HCT116 (cell line): ENCODE data around the gene YBX3. TPM values are rescaled to one million over a fixed set of nuclear protein-coding genes. Genes with fewer than 3 reads are reported as not detected.

Experiments
- ATAC-seq: fragments of 200-7000 bp; cut with Tn5 transposase; 2 replicates; pipeline ENCODE4 v1.9.1; 2020; ENCODE audit warnings: mild to moderate bottlenecking, moderate library complexity
- BruUV-seq: library from RNA; stranded (reverse); fragments of 400-500 nt; replicated peaks from 2 replicates; lab custom pipeline; 2021; lab: Mats Ljungman, UMichigan
- CTCF ChIA-PET: fragments of 300-600 bp; sonication (Branson Sonifier 250); formaldehyde crosslinking; loops from one replicate; lab custom pipeline; 2021; ENCODE audit warnings: antibody characterized with exemption; lab: Charles Lee
- POLR2A ChIA-PET: fragments of 300-600, 350-600 bp; sonication (Branson Sonifier 250); formaldehyde crosslinking; loops from one replicate; lab custom pipeline; 2021; ENCODE audit warnings: antibody characterized with exemption; lab: Charles Lee
- RAD21 ChIA-PET, 2 experiments: fragments of 300-600 bp; sonication (Branson Sonifier 250); formaldehyde crosslinking; loops; one replicate each; lab custom pipeline; 2023; ENCODE audit warnings: low total read pairs in 2 of 2; ENCODE audit not compliant: uncharacterized antibody in 2 of 2, unreplicated experiment in 2 of 2, low non-redundant PET in 1 of 2; lab: Charles Lee
- DNase-seq: peaks from one replicate; pipeline ENCODE4 v3.0.0-alpha.2; 2010; ENCODE audit warnings: low read depth, low spot score
- H2AFZ ChIP-seq: fragments of 200-600 bp; shearing (Covaris generic), sonication (generic); 2 replicates; pipeline ENCODE4 v1.6.1; 2017; ENCODE audit warnings: low read depth, mixed run types, mixed read lengths, antibody characterized with exemption, low read length; ENCODE audit not compliant: poor library complexity, severe bottlenecking
- H3K27ac ChIP-seq: 2 replicates; pipeline ENCODE4 v1.5.1; 2012; ENCODE audit warnings: low read depth, low read length
- H3K27me3 ChIP-seq: fragments of 200-600 bp; sonication (generic); 2 replicates; pipeline ENCODE4 v1.6.1; 2016; ENCODE audit warnings: mixed run types, low read length, mixed read lengths; ENCODE audit not compliant: insufficient read depth
- H3K36me3 ChIP-seq, 2 experiments: fragments of 200-500 bp in 1 of 2; fragments of 200-600 bp in 1 of 2; sonication (Bioruptor generic) in 1 of 2; sonication (generic) in 1 of 2; 2 replicates each; pipeline versions ENCODE4 v1.5.1 to v1.6.1; 2014 to 2016; ENCODE audit warnings: low read length in 2 of 2, inconsistent platforms in 1 of 2, mixed read lengths in 1 of 2, mixed run types in 1 of 2; ENCODE audit not compliant: insufficient read depth in 2 of 2, control insufficient read depth in 1 of 2
- H3K4me1 ChIP-seq, 2 experiments: fragments of 200-600 bp in 1 of 2; sonication (generic) in 1 of 2; 2 replicates each; pipeline versions ENCODE4 v1.5.1 to v1.6.1; 2012 to 2017; ENCODE audit warnings: low read length in 2 of 2, inconsistent platforms in 1 of 2, mild to moderate bottlenecking in 1 of 2, mixed read lengths in 1 of 2, mixed run types in 1 of 2, moderate library complexity in 1 of 2; ENCODE audit not compliant: insufficient read depth in 2 of 2, control insufficient read depth in 1 of 2
- H3K4me2 ChIP-seq: fragments of 200-600 bp; sonication (generic); 2 replicates; pipeline ENCODE4 v1.6.1; 2017; ENCODE audit warnings: mixed run types, low read length, mixed read lengths
- H3K4me3 ChIP-seq, 2 experiments: fragments of 200-600 bp in 1 of 2; sonication (generic) in 1 of 2; replicated peaks in 1 of 2; 2 replicates each; pipeline ENCODE4 v1.5.1; 2011 to 2016; ENCODE audit warnings: low read length in 2 of 2, control low read depth in 1 of 2, low read depth in 1 of 2, mild to moderate bottlenecking in 1 of 2, mixed read lengths in 1 of 2, mixed run types in 1 of 2
- H3K79me2 ChIP-seq: fragments of 200-600 bp; sonication (generic); 2 replicates; pipeline ENCODE4 v1.6.1; 2017; ENCODE audit warnings: mild to moderate bottlenecking, mixed run types, low read length, moderate library complexity, mixed read lengths; ENCODE audit not compliant: insufficient read depth
- H3K9ac ChIP-seq: fragments of 200-600 bp; sonication (generic); 2 replicates; pipeline ENCODE4 v1.6.1; 2016; ENCODE audit warnings: low read length, mixed read lengths
- H3K9me2 ChIP-seq: fragments of 200-600 bp; sonication (generic), shearing (Covaris generic); 2 replicates; pipeline ENCODE4 v1.6.1; 2017; ENCODE audit warnings: mixed run types, mild to moderate bottlenecking, moderate library complexity; ENCODE audit not compliant: insufficient read depth
- H3K9me3 ChIP-seq, 2 experiments: fragments of 200-500 bp in 1 of 2; fragments of 200-600 bp in 1 of 2; sonication (Bioruptor generic) in 1 of 2; sonication (generic) in 1 of 2; 2 replicates each; pipeline ENCODE4 v1.6.1; 2014 to 2017; ENCODE audit warnings: low read length in 2 of 2, mixed read lengths in 2 of 2, inconsistent platforms in 1 of 2, low read depth in 1 of 2, mild to moderate bottlenecking in 1 of 2, mixed run types in 1 of 2, moderate library complexity in 1 of 2; ENCODE audit not compliant: control insufficient read depth in 1 of 2, insufficient read depth in 1 of 2
- H4K20me1 ChIP-seq: fragments of 200-600 bp; sonication (generic), shearing (Covaris generic); 2 replicates; pipeline ENCODE4 v1.6.1; 2017; ENCODE audit warnings: mixed run types, mild to moderate bottlenecking, moderate library complexity; ENCODE audit not compliant: insufficient read depth
- CBX3 ChIP-seq: IDR thresholded peaks from 2 replicates; pipeline ENCODE4 v1.6.1; 2012; ENCODE audit warnings: low read depth
- EGR1 ChIP-seq: IDR thresholded peaks from 2 replicates; pipeline ENCODE4 v1.6.1; 2012; ENCODE audit warnings: low read depth
- EZH2 ChIP-seq: fragments of 200-600 bp; sonication (generic); IDR thresholded peaks from 2 replicates; pipeline ENCODE4 v1.6.1; 2017; ENCODE audit warnings: antibody characterized with exemption, mixed run types
- FOSL1 ChIP-seq: IDR thresholded peaks from 2 replicates; pipeline ENCODE4 v1.6.1; 2012; ENCODE audit warnings: low read depth
- POLR2A ChIP-seq: IDR thresholded peaks from 2 replicates; pipeline ENCODE4 v1.7.0; 2011; ENCODE audit warnings: borderline replicate concordance; ENCODE audit not compliant: insufficient read depth, insufficient read length; ENCODE audit errors: extremely low read depth
- SIN3A ChIP-seq: IDR thresholded peaks from 2 replicates; pipeline ENCODE4 v1.6.1; 2012; ENCODE audit warnings: low read depth
- SRF ChIP-seq: IDR thresholded peaks from 2 replicates; pipeline ENCODE4 v1.6.1; 2012; ENCODE audit warnings: low read depth
- YY1 ChIP-seq: IDR thresholded peaks from 2 replicates; pipeline ENCODE4 v1.6.1; 2011; ENCODE audit warnings: low read length, low read depth, moderate library complexity, mild to moderate bottlenecking; ENCODE audit not compliant: insufficient replicate concordance; ENCODE audit errors: extremely low read depth
- ZFX ChIP-seq: fragments of 450-650 bp; IDR thresholded peaks from 2 replicates; pipeline ENCODE4 v1.6.1; 2017
- ZNF274 ChIP-seq: fragments of 200-500 bp; sonication (Bioruptor generic); IDR thresholded peaks from 2 replicates; pipeline ENCODE4 v1.6.1; 2014; ENCODE audit warnings: mild to moderate bottlenecking, low read depth, low read length, inconsistent platforms
- intact Hi-C: fragments of 100-400 bp; cut with micrococcal nuclease; formaldehyde crosslinking; loops from 2 replicates; pipeline ENCODE4 v1.10.0; 2022
- total RNA-seq: library from RNA; stranded (reverse); gene quantifications from one replicate; pipeline ENCODE4 v1.2.1, GENCODE V29; 2021; ENCODE audit not compliant: unreplicated experiment
- TF ChIP-seq, protein P1 (sequence below): IDR thresholded peaks from 2 replicates; pipeline ENCODE4 v1.6.1; 2012
- TF ChIP-seq, protein P2 (sequence below), 3 experiments: fragments of 200-600 bp in 1 of 3; sonication (generic) in 1 of 3; IDR thresholded peaks in 2 of 3; conservative IDR thresholded peaks in 1 of 3; 2 replicates each; pipeline ENCODE4 v1.5.1; 2012 to 2017; ENCODE audit warnings: low read depth in 2 of 3, low read length in 2 of 3, antibody characterized with exemption in 1 of 3, borderline replicate concordance in 1 of 3, control low read depth in 1 of 3, mild to moderate bottlenecking in 1 of 3, mixed read lengths in 1 of 3, mixed run types in 1 of 3, moderate library complexity in 1 of 3; ENCODE audit not compliant: insufficient read depth in 1 of 3

The YBX3 gene
- total RNA-seq, 1 experiment from 2014 or later, result 419 TPM

- no peaks in the 10 kb centered on the region for H4K20me1 ChIP-seq
- no peak overlapping the region for H3K27ac ChIP-seq
- H3K79me2 ChIP-seq, result no peaks in the 10 kb centered on the region
- no peak overlapping the region for H3K9ac ChIP-seq
- DNase-seq (no peak), ATAC-seq (no peak)
- no peaks in the 10 kb centered on the region for H3K36me3 ChIP-seq
- H3K4me2 ChIP-seq, result no peak overlapping the region
- intact Hi-C loops, result no loop called here
- H3K9me2 ChIP-seq, result no peaks in the 10 kb centered on the region
- CTCF ChIA-PET, result no interaction called here
- H3K27me3 ChIP-seq, result no peaks in the 10 kb centered on the region
- TF ChIP-seq SRF, result no peak
- TF ChIP-seq CBX3, result no peak
- no peak overlapping the region for H3K4me3 ChIP-seq
- no peak overlapping the region for H2AFZ ChIP-seq
- no TSS peak for BruUV-seq
- POLR2A ChIA-PET, result no interaction called here
- peaks cover 0 to 4% of the 10 kb centered on the region in 2 experiments; a peak in 1 of 4 replicates for H3K9me3 ChIP-seq
- no peaks in the 10 kb centered on the region for H3K4me1 ChIP-seq
- RAD21 ChIA-PET, result no interaction called here
Observed at GRCh38 chr12:10661338-10661737, 61.8 kb downstream of the YBX3 start.

- ChIA-PET CTCF (no interaction called here), POLR2A (no interaction called here), RAD21 (no interaction called here)
- TF ChIP-seq SRF (no peak), YY1 (no peak), ZFX (no peak), FOSL1 (no peak), EZH2 (no peak), CBX3 (no peak), EGR1 (no peak), SIN3A (no peak), POLR2A (no peak), ZNF274 (no peak)
- TF ChIP-seq, protein P1, sequence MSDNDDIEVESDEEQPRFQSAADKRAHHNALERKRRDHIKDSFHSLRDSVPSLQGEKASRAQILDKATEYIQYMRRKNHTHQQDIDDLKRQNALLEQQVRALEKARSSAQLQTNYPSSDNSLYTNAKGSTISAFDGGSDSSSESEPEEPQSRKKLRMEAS, result no peak
- TF ChIP-seq, protein P2, sequence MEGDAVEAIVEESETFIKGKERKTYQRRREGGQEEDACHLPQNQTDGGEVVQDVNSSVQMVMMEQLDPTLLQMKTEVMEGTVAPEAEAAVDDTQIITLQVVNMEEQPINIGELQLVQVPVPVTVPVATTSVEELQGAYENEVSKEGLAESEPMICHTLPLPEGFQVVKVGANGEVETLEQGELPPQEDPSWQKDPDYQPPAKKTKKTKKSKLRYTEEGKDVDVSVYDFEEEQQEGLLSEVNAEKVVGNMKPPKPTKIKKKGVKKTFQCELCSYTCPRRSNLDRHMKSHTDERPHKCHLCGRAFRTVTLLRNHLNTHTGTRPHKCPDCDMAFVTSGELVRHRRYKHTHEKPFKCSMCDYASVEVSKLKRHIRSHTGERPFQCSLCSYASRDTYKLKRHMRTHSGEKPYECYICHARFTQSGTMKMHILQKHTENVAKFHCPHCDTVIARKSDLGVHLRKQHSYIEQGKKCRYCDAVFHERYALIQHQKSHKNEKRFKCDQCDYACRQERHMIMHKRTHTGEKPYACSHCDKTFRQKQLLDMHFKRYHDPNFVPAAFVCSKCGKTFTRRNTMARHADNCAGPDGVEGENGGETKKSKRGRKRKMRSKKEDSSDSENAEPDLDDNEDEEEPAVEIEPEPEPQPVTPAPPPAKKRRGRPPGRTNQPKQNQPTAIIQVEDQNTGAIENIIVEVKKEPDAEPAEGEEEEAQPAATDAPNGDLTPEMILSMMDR (IDR thresholded peaks at IDR 0.05 in 2 of 3, conservative IDR thresholded peaks at IDR 0.05 in 1 of 3; ENCODE audit: borderline replicate concordance in 1 of 3, insufficient read depth in 1 of 3, low read depth in 2 of 3, low read length in 2 of 3), result no peak
- intact Hi-C loops, result no loop called here
- no peaks in the 10 kb centered on the region for H4K20me1 ChIP-seq
- H3K9me2 ChIP-seq, result no peaks in the 10 kb centered on the region
- no peak overlapping the region for H3K9ac ChIP-seq
- H3K79me2 ChIP-seq, result no peaks in the 10 kb centered on the region
- no peaks in the 10 kb centered on the region for H3K27me3 ChIP-seq
- no peak for DNase-seq
- H3K27ac ChIP-seq, result no peak overlapping the region
- H2AFZ ChIP-seq, result no peak overlapping the region
- H3K4me3 ChIP-seq, result no peak overlapping the region
- H3K4me2 ChIP-seq, result no peak overlapping the region
- no TSS peak for BruUV-seq
- no peaks in the 10 kb centered on the region for H3K36me3 ChIP-seq
- ATAC-seq, result no peak
- H3K9me3 ChIP-seq, result peaks cover 0 to 8% of the 10 kb centered on the region in 2 experiments; a peak in 1 of 4 replicates
- no peaks in the 10 kb centered on the region for H3K4me1 ChIP-seq
Observed at GRCh38 chr12:10654003-10654402, 69.1 kb downstream of the YBX3 start.
